IMR-90 (cell line): ENCODE data around the gene PLEKHS1. TPM values are rescaled to one million over a fixed set of nuclear protein-coding genes. Genes with fewer than 3 reads are reported as not detected.

Experiments used
- ATAC-seq: fragments of 200-7000 bp; cut with Tn5 transposase; 2 replicates; pipeline ENCODE4 v1.9.1; 2020; ENCODE audit warnings: low read depth, mild to moderate bottlenecking, moderate library complexity
- BruUV-seq: library from RNA; stranded (reverse); fragments of 400-500 nt; replicated peaks from 2 replicates; lab custom pipeline; 2021; lab: Mats Ljungman, UMichigan
- CTCF ChIA-PET: fragments of 300-600 bp; formaldehyde crosslinking; extraction: SDS; loops from one replicate; lab custom pipeline; 2021; ENCODE audit warnings: antibody characterized with exemption; lab: Yijun Ruan, JAX
- POLR2A ChIA-PET: fragments of 300-600 bp; sonication (Branson Sonifier 250); formaldehyde crosslinking; loops from one replicate; lab custom pipeline; 2022; ENCODE audit warnings: antibody characterized with exemption; ENCODE audit not compliant: unreplicated experiment; lab: Charles Lee
- DNase-seq: peaks from one replicate; pipeline ENCODE4 v3.0.0; 2013
- H2AFZ ChIP-seq: replicated peaks from 2 replicates; pipeline ENCODE3; 2013; ENCODE audit warnings: low read length, mild to moderate bottlenecking; ENCODE audit not compliant: poor library complexity
- H2AK5ac ChIP-seq: 2 replicates; pipeline ENCODE4 v1.6.1; 2013; ENCODE audit warnings: low read depth, low read length, inconsistent platforms
- H2AK9ac ChIP-seq: replicated peaks from 2 replicates; pipeline ENCODE3; 2013; ENCODE audit warnings: mild to moderate bottlenecking, low read depth, low read length, moderate library complexity; ENCODE audit not compliant: poor library complexity
- H2BK120ac ChIP-seq: 2 replicates; pipeline ENCODE4 v1.6.1; 2013; ENCODE audit warnings: low read depth, low read length, inconsistent platforms
- H2BK15ac ChIP-seq: 3 replicates; pipeline ENCODE4 v1.6.1; 2013; ENCODE audit warnings: low read depth, low read length, inconsistent platforms
- H2BK20ac ChIP-seq: 2 replicates; pipeline ENCODE4 v1.6.1; 2013; ENCODE audit warnings: low read depth, mild to moderate bottlenecking, inconsistent platforms, low read length, moderate library complexity
- H2BK5ac ChIP-seq: 2 replicates; pipeline ENCODE4 v1.6.1; 2013; ENCODE audit warnings: mild to moderate bottlenecking, low read depth, low read length, inconsistent platforms; ENCODE audit not compliant: poor library complexity, severe bottlenecking
- H3K14ac ChIP-seq: replicated peaks from 2 replicates; pipeline ENCODE4 v1.6.1; 2013; ENCODE audit warnings: low read depth, low read length, inconsistent platforms
- H3K18ac ChIP-seq: 2 replicates; pipeline ENCODE4 v1.6.1; 2013; ENCODE audit warnings: low read depth, low read length, control low read depth
- H3K23ac ChIP-seq: 2 replicates; pipeline ENCODE4 v1.6.1; 2013; ENCODE audit warnings: low read depth, low read length, inconsistent platforms
- H3K27ac ChIP-seq: 2 replicates; pipeline ENCODE4 v1.5.1; 2013; ENCODE audit warnings: mild to moderate bottlenecking, control low read depth, low read length; ENCODE audit not compliant: insufficient read depth
- H3K27me3 ChIP-seq: 2 replicates; pipeline ENCODE4 v1.6.1; 2013; ENCODE audit warnings: low read length; ENCODE audit not compliant: control insufficient read depth, insufficient read depth
- H3K36me3 ChIP-seq: 2 replicates; pipeline ENCODE4 v1.6.1; 2013; ENCODE audit warnings: low read length, mixed read lengths; ENCODE audit not compliant: control insufficient read depth, insufficient read depth
- H3K4ac ChIP-seq: 2 replicates; pipeline ENCODE4 v1.6.1; 2013; ENCODE audit warnings: low read depth, low read length, inconsistent platforms
- H3K4me1 ChIP-seq: 2 replicates; pipeline ENCODE4 v1.6.1; 2013; ENCODE audit warnings: low read length, mixed read lengths; ENCODE audit not compliant: control insufficient read depth, insufficient read depth
- H3K4me2 ChIP-seq: 2 replicates; pipeline ENCODE4 v1.6.1; 2013; ENCODE audit warnings: low read depth, mild to moderate bottlenecking, control low read depth, low read length, moderate library complexity
- H3K4me3 ChIP-seq: 2 replicates; pipeline ENCODE4 v1.5.1; 2013; ENCODE audit warnings: low read depth, mild to moderate bottlenecking, control low read depth, low read length, moderate library complexity; ENCODE audit not compliant: insufficient read depth
- H3K56ac ChIP-seq: 2 replicates; pipeline ENCODE4 v1.6.1; 2013; ENCODE audit warnings: low read length, inconsistent platforms; ENCODE audit not compliant: insufficient read depth; ENCODE audit errors: extremely low read depth
- H3K79me1 ChIP-seq, 2 experiments: 2 replicates each; pipeline ENCODE4 v1.6.1; 2013; ENCODE audit warnings: low read length in 2 of 2, inconsistent platforms in 1 of 2, low read depth in 1 of 2
- H3K9ac ChIP-seq: 2 replicates; pipeline ENCODE4 v1.6.1; 2013; ENCODE audit warnings: low read depth, low read length, control low read depth
- H3K9me1 ChIP-seq: 2 replicates; pipeline ENCODE4 v1.6.1; 2013; ENCODE audit warnings: low read length, inconsistent platforms; ENCODE audit not compliant: insufficient read depth
- H3K9me3 ChIP-seq: 2 replicates; pipeline ENCODE4 v1.6.1; 2013; ENCODE audit warnings: low read length; ENCODE audit not compliant: control insufficient read depth, insufficient read depth
- H4K20me1 ChIP-seq: 2 replicates; pipeline ENCODE4 v1.6.1; 2013; ENCODE audit warnings: low read length, inconsistent platforms; ENCODE audit not compliant: insufficient read depth
- H4K5ac ChIP-seq: 2 replicates; pipeline ENCODE4 v1.6.1; 2013; ENCODE audit warnings: mild to moderate bottlenecking, low read depth, low read length, control low read depth
- H4K8ac ChIP-seq, 2 experiments: 2 replicates each; pipeline ENCODE4 v1.6.1; 2013; ENCODE audit warnings: low read depth in 2 of 2, low read length in 2 of 2, control low read depth in 1 of 2, inconsistent platforms in 1 of 2
- H4K91ac ChIP-seq: 2 replicates; pipeline ENCODE4 v1.6.1; 2013; ENCODE audit warnings: low read depth, low read length, inconsistent platforms; ENCODE audit not compliant: insufficient read depth
- BHLHE40 ChIP-seq: fragments of 150-350 bp; IDR thresholded peaks from 2 replicates; pipeline ENCODE4 v1.6.1; 2016; ENCODE audit warnings: mild to moderate bottlenecking, low read depth, low read length
- CHD1 ChIP-seq: IDR thresholded peaks from 2 replicates; pipeline ENCODE4 v1.6.1; 2012; ENCODE audit warnings: low read depth, low read length, improper control_type of control experiment
- CTCF ChIP-seq: conservative IDR thresholded peaks from 2 replicates; pipeline ENCODE4 v1.5.1; 2012; ENCODE audit warnings: mild to moderate bottlenecking, low read depth, low read length, improper control_type of control experiment
- FOS ChIP-seq: fragments of 150-350 bp; IDR thresholded peaks from 2 replicates; pipeline ENCODE4 v1.6.1; 2016; ENCODE audit warnings: low read depth, low read length
- MAFK ChIP-seq: IDR thresholded peaks from 2 replicates; pipeline ENCODE4 v1.6.1; 2012; ENCODE audit warnings: low read depth, low read length, improper control_type of control experiment
- POLR2A ChIP-seq: IDR thresholded peaks from 2 replicates; pipeline ENCODE4 v1.6.1; 2012; ENCODE audit warnings: mild to moderate bottlenecking, low read depth, low read length
- RAD21 ChIP-seq: IDR thresholded peaks from 2 replicates; pipeline ENCODE4 v1.6.1; 2012; ENCODE audit warnings: low read length, improper control_type of control experiment
- RCOR1 ChIP-seq: IDR thresholded peaks from 2 replicates; pipeline ENCODE4 v1.6.1; 2012; ENCODE audit warnings: mild to moderate bottlenecking, low read length, improper control_type of control experiment; ENCODE audit not compliant: insufficient replicate concordance
- RFX5 ChIP-seq: IDR thresholded peaks from 2 replicates; pipeline ENCODE4 v1.8.0; 2012; ENCODE audit warnings: low read depth, mild to moderate bottlenecking, low read length, moderate library complexity
- SMC3 ChIP-seq: fragments of 150-350 bp; IDR thresholded peaks from 2 replicates; pipeline ENCODE4 v1.6.1; 2016; ENCODE audit warnings: low read depth, mild to moderate bottlenecking, antibody characterized with exemption, low read length, moderate library complexity
- USF2 ChIP-seq: fragments of 150-350 bp; IDR thresholded peaks from 2 replicates; pipeline ENCODE4 v1.6.1; 2017; ENCODE audit warnings: mild to moderate bottlenecking, antibody characterized with exemption, low read length, low read depth
- WGBS, 2 experiments: methylation state at CpG; one replicate each; pipeline versions ENCODE4 v1.1.5 to v1.1.7; 2013; ENCODE audit warnings: missing lambda C conversion rate in 2 of 2; ENCODE audit not compliant: insufficient read length in 1 of 2; ENCODE audit errors: extremely low coverage in 2 of 2; 5-methylcytosine and 5-hydroxymethylcytosine counted together
- dilution Hi-C: fragments of 300-500 bp; cut with HindIII; formaldehyde crosslinking; loops from one replicate; pipeline ENCODE4 v1.14.3; 2018; ENCODE audit warnings: low sequenced_read_pairs; ENCODE audit not compliant: unreplicated experiment
- in situ Hi-C: fragments of 300-500 bp; cut with MboI; formaldehyde crosslinking; loops from 3 replicates; pipeline ENCODE4 v1.14.3; 2019; ENCODE audit warnings: low sequenced_read_pairs, inconsistent platforms, mixed read lengths
- intact Hi-C: fragments of 100-400 bp; cut with micrococcal nuclease; formaldehyde crosslinking; loops from 2 replicates; pipeline ENCODE4 v1.10.0; 2022
- polyA plus RNA-seq, 3 experiments: library from polyadenylated mRNA; depleted of rRNA; stranded (reverse); fragments of >200 nt; gene quantifications; 2 replicates each; pipeline ENCODE4 v1.2.3, GENCODE V29; 2012; ENCODE audit warnings: low replicate concordance in 1 of 3
- total RNA-seq: library from RNA; depleted of rRNA; stranded (reverse); fragments of >200 nt; gene quantifications from 2 replicates; pipeline ENCODE4 v1.2.3, GENCODE V29; 2012

Gene PLEKHS1
- total and polyA plus RNA-seq, 2 of the 4 experiments (the other 2 are of a cell fraction): not detected

DNA sequence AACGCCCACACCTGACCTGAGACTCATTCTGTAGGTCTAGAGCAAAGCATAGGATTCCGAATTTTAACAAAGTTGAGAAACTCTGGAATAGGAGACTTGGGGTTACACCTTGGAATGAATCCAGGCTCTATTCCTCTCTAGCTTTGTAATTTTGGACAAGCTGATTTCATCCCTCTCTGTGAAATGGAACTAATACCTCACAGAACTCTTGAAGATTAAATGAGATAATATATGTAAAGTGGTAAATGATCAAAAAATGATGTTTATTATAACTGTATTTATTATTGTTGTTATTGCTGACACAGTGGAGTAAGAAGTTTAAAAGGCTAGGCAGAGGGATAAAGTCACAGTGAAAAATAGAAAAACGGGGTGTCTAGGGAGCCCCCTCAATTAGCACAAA is 39.5 kb upstream of the PLEKHS1 start:
- Histone ChIP-seq H3K27me3 (no peaks in the 10 kb centered on the region), H3K9me3 (no peaks in the 10 kb centered on the region), H4K5ac (no peak overlapping the region), H3K23ac (no peak overlapping the region), H3K9ac (no peak overlapping the region), H2BK5ac (no peak overlapping the region), H2AK9ac (no peak overlapping the region), H3K36me3 (peaks cover 5% of the 10 kb centered on the region; the same call in 1 of the 2 replicates), H3K4me3 (no peak overlapping the region), H4K8ac (no peak overlapping the region), H3K14ac (no peak overlapping the region), H2BK120ac (no peak overlapping the region), H4K91ac (no peak overlapping the region), H2BK15ac (no peak overlapping the region), H4K20me1 (peaks cover 19% of the 10 kb centered on the region), H3K4me2 (no peak overlapping the region), H3K4ac (no peak overlapping the region), H3K18ac (no peak overlapping the region), H3K4me1 (peaks cover 4% of the 10 kb centered on the region), H3K56ac (no peak overlapping the region), H3K27ac (no peak overlapping the region), H3K9me1 (peaks cover 8% of the 10 kb centered on the region; the same call in 1 of the 2 replicates), H3K79me1 (peaks cover 8 to 44% of the 10 kb centered on the region in 2 experiments), H2AK5ac (no peak overlapping the region), H2BK20ac (no peak overlapping the region), H2AFZ (no peak overlapping the region)
- dilution Hi-C loops (no loop called here), intact Hi-C loops (no loop called here), in situ Hi-C loops (no loop called here)
- no peak for DNase-seq
- no TSS peak for BruUV-seq
- TF ChIP-seq MAFK (no peak), CTCF (no peak), CHD1 (no peak), RFX5 (no peak), POLR2A (no peak), RCOR1 (no peak), SMC3 (no peak), FOS (no peak), RAD21 (no peak), BHLHE40 (no peak), USF2 (no peak)
- POLR2A ChIA-PET: no interaction called here
- no CpG with 5 or more reads among the region's 3 CpGs for WGBS, 2 experiments
- CTCF ChIA-PET: no interaction called here
- no peak for ATAC-seq
